ENCODE data around the gene NVL. TPM values are rescaled to one million over a fixed set of nuclear protein-coding genes. Genes with fewer than 3 reads are reported as not detected.
A peak's percentile ranks its signal among the peaks of the same experiment; 100 is the strongest.

Gene NVL
- total RNA-seq, 1 donor from 2014 or later, result 39.4 TPM

DNA sequence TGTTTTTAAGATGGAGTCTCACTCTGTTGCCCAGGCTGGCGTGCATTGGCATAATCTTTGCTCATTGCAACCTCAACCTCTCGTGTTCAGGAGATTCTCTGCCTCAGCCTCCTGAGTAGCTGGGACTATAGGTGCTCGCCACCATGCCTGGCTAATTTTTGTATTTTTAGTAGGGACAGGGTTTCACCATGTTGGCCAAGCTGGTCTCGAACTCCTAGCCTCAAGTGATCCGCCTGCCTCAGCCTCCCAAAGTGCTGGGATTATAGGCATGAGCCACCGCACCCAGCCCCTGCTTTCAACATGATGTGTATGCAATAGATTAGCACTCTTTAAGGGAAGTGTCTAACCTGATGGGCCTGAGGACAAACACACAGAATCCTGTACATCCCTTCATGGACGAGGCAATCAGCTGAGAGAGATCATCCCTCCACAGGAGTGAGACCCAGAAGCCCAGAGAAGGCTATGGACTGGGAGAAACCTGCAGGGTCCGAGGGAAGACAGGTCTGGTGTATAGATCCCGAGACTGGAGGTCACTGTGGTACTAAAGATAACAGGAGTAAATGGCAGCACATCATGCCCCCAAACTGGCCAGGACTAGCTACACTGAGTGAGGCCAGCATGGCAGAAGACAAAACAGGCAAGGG is 152.5 kb downstream of the NVL start:
- Mint-ChIP-seq H3K36me3 (no peaks in the 10 kb centered on the region), H3K27ac (no peak overlapping the region), H3K4me3 (no peak overlapping the region), H3K4me1 (peaks cover 20% of the 10 kb centered on the region), H3K9me3 (no peaks in the 10 kb centered on the region), H3K27me3 (ENCODE audit: low read depth) (no peaks in the 10 kb centered on the region)
- DNase-seq (ENCODE audit: low spot score in 2 of 2, unreplicated experiment in 2 of 2), result no peak
- TF ChIP-seq, protein P1, sequence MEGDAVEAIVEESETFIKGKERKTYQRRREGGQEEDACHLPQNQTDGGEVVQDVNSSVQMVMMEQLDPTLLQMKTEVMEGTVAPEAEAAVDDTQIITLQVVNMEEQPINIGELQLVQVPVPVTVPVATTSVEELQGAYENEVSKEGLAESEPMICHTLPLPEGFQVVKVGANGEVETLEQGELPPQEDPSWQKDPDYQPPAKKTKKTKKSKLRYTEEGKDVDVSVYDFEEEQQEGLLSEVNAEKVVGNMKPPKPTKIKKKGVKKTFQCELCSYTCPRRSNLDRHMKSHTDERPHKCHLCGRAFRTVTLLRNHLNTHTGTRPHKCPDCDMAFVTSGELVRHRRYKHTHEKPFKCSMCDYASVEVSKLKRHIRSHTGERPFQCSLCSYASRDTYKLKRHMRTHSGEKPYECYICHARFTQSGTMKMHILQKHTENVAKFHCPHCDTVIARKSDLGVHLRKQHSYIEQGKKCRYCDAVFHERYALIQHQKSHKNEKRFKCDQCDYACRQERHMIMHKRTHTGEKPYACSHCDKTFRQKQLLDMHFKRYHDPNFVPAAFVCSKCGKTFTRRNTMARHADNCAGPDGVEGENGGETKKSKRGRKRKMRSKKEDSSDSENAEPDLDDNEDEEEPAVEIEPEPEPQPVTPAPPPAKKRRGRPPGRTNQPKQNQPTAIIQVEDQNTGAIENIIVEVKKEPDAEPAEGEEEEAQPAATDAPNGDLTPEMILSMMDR (IDR thresholded peaks at IDR 0.05; ENCODE audit: unreplicated experiment), result no peak

Small RNA genes within 50 kb of the gene (microRNA-seq; reads per million reads assigned to microRNA genes)
- gene MIR320B2, result 4.7 reads per million, percentile 16 among the genes with 10 or more reads in this experiment

Other genes with a start within 250 kb of the NVL start
- 25.0 to 26.8 TPM (median 26.7 TPM) in 3 replicates for gene FBXO28, start 216.1 kb downstream of the NVL start, total RNA-seq
- gene DEGS1, start 146.9 kb downstream of the NVL start, total RNA-seq, result 53.9 to 55.6 TPM (median 55.4 TPM) in 3 replicates
- gene CNIH4, start 26.7 kb upstream of the NVL start, total RNA-seq, result 39.6 to 40.2 TPM (median 39.6 TPM) in 3 replicates
- 101 to 105 TPM (median 102 TPM) in 3 replicates for gene WDR26, start 104.6 kb upstream of the NVL start, total RNA-seq